B cell (primary cell): Measurements from ENCODE around the gene ARID1A.

Experiments
- EZH2 ChIP-seq: IDR thresholded peaks from 2 replicates; pipeline ENCODE4 v1.6.1; 2012; ENCODE audit warnings: borderline replicate concordance, low read depth, mild to moderate bottlenecking, moderate library complexity, low read length; ENCODE audit not compliant: insufficient read depth, poor library complexity, severe bottlenecking
- TF ChIP-seq, protein P1 (sequence below): fragments of 200-600 bp; IDR thresholded peaks from one replicate; pipeline ENCODE4 v1.8.0; 2022; ENCODE audit warnings: antibody characterized with exemption, mild to moderate bottlenecking

DNA sequence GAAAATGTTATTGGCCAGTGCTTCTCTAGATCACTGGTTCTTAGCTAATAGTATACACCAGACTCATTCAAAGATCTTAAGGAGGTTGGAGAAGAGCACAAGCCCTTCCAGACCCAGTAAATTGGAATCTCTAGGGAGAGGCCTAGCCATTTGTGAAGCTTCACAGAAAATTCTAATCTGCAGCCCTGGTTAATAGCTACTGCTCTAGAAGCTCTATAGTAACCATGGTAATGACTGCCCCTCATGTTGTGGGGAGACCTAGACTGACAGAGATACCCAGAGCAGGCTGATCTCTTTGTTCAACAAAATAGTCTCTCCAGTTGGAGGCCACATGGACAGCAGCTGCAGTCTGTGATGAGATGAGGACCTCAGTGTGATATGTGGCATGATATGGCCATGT lies 31.7 kb downstream of the ARID1A start:
- TF ChIP-seq, protein P1, sequence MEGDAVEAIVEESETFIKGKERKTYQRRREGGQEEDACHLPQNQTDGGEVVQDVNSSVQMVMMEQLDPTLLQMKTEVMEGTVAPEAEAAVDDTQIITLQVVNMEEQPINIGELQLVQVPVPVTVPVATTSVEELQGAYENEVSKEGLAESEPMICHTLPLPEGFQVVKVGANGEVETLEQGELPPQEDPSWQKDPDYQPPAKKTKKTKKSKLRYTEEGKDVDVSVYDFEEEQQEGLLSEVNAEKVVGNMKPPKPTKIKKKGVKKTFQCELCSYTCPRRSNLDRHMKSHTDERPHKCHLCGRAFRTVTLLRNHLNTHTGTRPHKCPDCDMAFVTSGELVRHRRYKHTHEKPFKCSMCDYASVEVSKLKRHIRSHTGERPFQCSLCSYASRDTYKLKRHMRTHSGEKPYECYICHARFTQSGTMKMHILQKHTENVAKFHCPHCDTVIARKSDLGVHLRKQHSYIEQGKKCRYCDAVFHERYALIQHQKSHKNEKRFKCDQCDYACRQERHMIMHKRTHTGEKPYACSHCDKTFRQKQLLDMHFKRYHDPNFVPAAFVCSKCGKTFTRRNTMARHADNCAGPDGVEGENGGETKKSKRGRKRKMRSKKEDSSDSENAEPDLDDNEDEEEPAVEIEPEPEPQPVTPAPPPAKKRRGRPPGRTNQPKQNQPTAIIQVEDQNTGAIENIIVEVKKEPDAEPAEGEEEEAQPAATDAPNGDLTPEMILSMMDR = no peak
- TF ChIP-seq EZH2 = no peak
